Measurements from ENCODE around the gene IFI44L.

The IFI44L gene

GRCh38 chr1:78607334-78607927 is 12.8 kb upstream of the IFI44L start:
- no peak overlapping the region for H3K4me3 ChIP-seq (ENCODE audit: low read depth, low read length)
- peak; percentile 23 for DNase-seq (ENCODE audit: low read depth)
- TF ChIP-seq POLR2A (IDR thresholded peaks at IDR 0.05; ENCODE audit: extremely low read depth, insufficient read length) = no peak
- TF ChIP-seq CTCF (IDR thresholded peaks at IDR 0.05; ENCODE audit: low read depth, low read length) = no peak
- no peak for TF ChIP-seq MYC (IDR thresholded peaks at IDR 0.05; ENCODE audit: low read depth, low read length)
- no peak for TF ChIP-seq MAX (IDR thresholded peaks at IDR 0.05; ENCODE audit: low read depth, low read length)

- TF ChIP-seq MYC (IDR thresholded peaks at IDR 0.05; ENCODE audit: low read depth, low read length) = no peak
- TF ChIP-seq MAX (IDR thresholded peaks at IDR 0.05; ENCODE audit: low read depth, low read length) = no peak
- no peak for TF ChIP-seq POLR2A (IDR thresholded peaks at IDR 0.05; ENCODE audit: extremely low read depth, insufficient read length)
- no peak for TF ChIP-seq CTCF (IDR thresholded peaks at IDR 0.05; ENCODE audit: low read depth, low read length)
- DNase-seq (ENCODE audit: low read depth) = no peak
- no peak overlapping the region for H3K4me3 ChIP-seq (ENCODE audit: low read depth, low read length)
Observed at GRCh38 chr1:78607944-78608343, 12.3 kb upstream of the IFI44L start.

- H3K4me3 ChIP-seq (ENCODE audit: low read depth, low read length) = no peak overlapping the region
- peak; percentile 92 for TF ChIP-seq MYC (IDR thresholded peaks at IDR 0.05; ENCODE audit: low read depth, low read length)
- TF ChIP-seq POLR2A (IDR thresholded peaks at IDR 0.05; ENCODE audit: extremely low read depth, insufficient read length) = no peak
- peak; percentile 98 for TF ChIP-seq MAX (IDR thresholded peaks at IDR 0.05; ENCODE audit: low read depth, low read length)
- TF ChIP-seq CTCF (IDR thresholded peaks at IDR 0.05; ENCODE audit: low read depth, low read length) = peak; percentile 69
- DNase-seq (ENCODE audit: low read depth) = peak; percentile 78
Observed at GRCh38 chr1:78617615-78618026, 2.6 kb upstream of the IFI44L start.

- TF ChIP-seq MYC (IDR thresholded peaks at IDR 0.05; ENCODE audit: low read depth, low read length) (no peak), POLR2A (IDR thresholded peaks at IDR 0.05; ENCODE audit: extremely low read depth, insufficient read length) (no peak), MAX (IDR thresholded peaks at IDR 0.05; ENCODE audit: low read depth, low read length) (no peak), CTCF (IDR thresholded peaks at IDR 0.05; ENCODE audit: low read depth, low read length) (no peak)
- no peak for DNase-seq (ENCODE audit: low read depth)
- no peak overlapping the region for H3K4me3 ChIP-seq (ENCODE audit: low read depth, low read length)
Observed at GRCh38 chr1:78619032-78619431, 1.2 kb upstream of the IFI44L start.

- no peak for DNase-seq (ENCODE audit: low read depth)
- no peak overlapping the region for H3K4me3 ChIP-seq (ENCODE audit: low read depth, low read length)
- TF ChIP-seq CTCF (IDR thresholded peaks at IDR 0.05; ENCODE audit: low read depth, low read length) (no peak), MAX (IDR thresholded peaks at IDR 0.05; ENCODE audit: low read depth, low read length) (no peak), MYC (IDR thresholded peaks at IDR 0.05; ENCODE audit: low read depth, low read length) (no peak), POLR2A (IDR thresholded peaks at IDR 0.05; ENCODE audit: extremely low read depth, insufficient read length) (no peak)
Observed at GRCh38 chr1:78619446-78619802, 824 bp upstream of the IFI44L start.
